ENCODE data around the gene CIITA.
"Not testable (repeated sequence)": the region's sequence is repeated elsewhere in the genome, so short reads cannot be mapped to it uniquely, and the experiment has no call there.

CIITA gene

GRCh38 chr16:10876799-10877341 is at the start of gene CIITA:
Gene CIITA, plus strand, starts transcription at chr16:10877202. Its CDS starts 129 bp downstream, at chr16:10877331.
- DNase-seq (ENCODE audit: low read depth), result no peak

- no peak for DNase-seq (ENCODE audit: low read depth)
Observed at GRCh38 chr16:10827691-10828341, 49.2 kb upstream of the CIITA start.

GRCh38 chr16:10828851-10829366 is 48.1 kb upstream of the CIITA start:
- DNase-seq (ENCODE audit: low read depth), result no peak

GRCh38 chr16:10829390-10830098 is 47.5 kb upstream of the CIITA start:
- DNase-seq (ENCODE audit: low read depth), result not testable (repeated sequence)

GRCh38 chr16:10830240-10830639 is 46.8 kb upstream of the CIITA start:
- DNase-seq (ENCODE audit: low read depth), result not testable (repeated sequence)

- no peak for DNase-seq (ENCODE audit: low read depth)
Observed at GRCh38 chr16:10831894-10832886, 44.8 kb upstream of the CIITA start.

GRCh38 chr16:10833271-10833670 is 43.7 kb upstream of the CIITA start:
- no peak for DNase-seq (ENCODE audit: low read depth)

- DNase-seq (ENCODE audit: low read depth), result no peak
Observed at GRCh38 chr16:10834130-10834529, 42.9 kb upstream of the CIITA start.

GRCh38 chr16:10834766-10835165 is 42.2 kb upstream of the CIITA start:
- no peak for DNase-seq (ENCODE audit: low read depth)

GRCh38 chr16:10835281-10835931 is 41.6 kb upstream of the CIITA start:
- DNase-seq (ENCODE audit: low read depth), result no peak

GRCh38 chr16:10836174-10836853 is 40.7 kb upstream of the CIITA start:
- DNase-seq (ENCODE audit: low read depth), result no peak

- no peak for DNase-seq (ENCODE audit: low read depth)
Observed at GRCh38 chr16:10838621-10839278, 38.3 kb upstream of the CIITA start.

- DNase-seq (ENCODE audit: low read depth), result no peak
Observed at GRCh38 chr16:10839279-10839666, 37.7 kb upstream of the CIITA start.

GRCh38 chr16:10840703-10841102 is 36.3 kb upstream of the CIITA start:
- DNase-seq (ENCODE audit: low read depth), result no peak

GRCh38 chr16:10846213-10846998 is 30.6 kb upstream of the CIITA start:
- no peak for DNase-seq (ENCODE audit: low read depth)

- no peak for DNase-seq (ENCODE audit: low read depth)
Observed at GRCh38 chr16:10847176-10847575, 29.8 kb upstream of the CIITA start.

GRCh38 chr16:10849736-10850477 is 27.1 kb upstream of the CIITA start:
- no peak for DNase-seq (ENCODE audit: low read depth)

GRCh38 chr16:10850478-10850850 is 26.5 kb upstream of the CIITA start:
- DNase-seq (ENCODE audit: low read depth), result no peak

- no peak for DNase-seq (ENCODE audit: low read depth)
Observed at GRCh38 chr16:10851512-10851911, 25.5 kb upstream of the CIITA start.

Data from activated T-cell treated with anti-CD3 and anti-CD28 coated beads for 1 hour (primary cell).